ENCODE data around the gene SHROOM3. TPM values are rescaled to one million over a fixed set of nuclear protein-coding genes. Genes with fewer than 3 reads are reported as not detected.

The SHROOM3 gene
- total and polyA plus RNA-seq, 2 of the 13 experiments (the other 11 are each of a cell fraction or from before 2014, with no cell fraction given): 0.01 TPM; not detected in 1

DNA sequence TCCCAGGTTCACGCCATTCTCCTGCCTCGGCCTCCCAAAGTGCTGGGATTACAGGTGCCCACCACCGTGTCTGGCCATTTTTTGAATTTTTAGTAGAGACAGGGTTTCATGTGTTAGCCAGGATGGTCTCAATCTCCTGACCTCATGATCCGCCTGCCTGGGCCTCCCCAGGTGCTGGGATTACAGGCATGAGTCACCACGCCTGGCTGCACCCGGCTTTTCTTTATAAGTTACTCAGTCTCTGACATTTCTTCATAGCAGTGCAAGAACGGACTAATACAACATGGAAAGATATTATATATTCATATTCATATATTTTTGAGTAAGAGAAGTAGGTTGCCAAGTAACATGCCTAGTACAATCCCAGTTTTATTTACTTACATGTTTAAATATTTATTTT, 22.9 kb downstream of the SHROOM3 start (continued):
- TF ChIP-seq, protein P1, sequence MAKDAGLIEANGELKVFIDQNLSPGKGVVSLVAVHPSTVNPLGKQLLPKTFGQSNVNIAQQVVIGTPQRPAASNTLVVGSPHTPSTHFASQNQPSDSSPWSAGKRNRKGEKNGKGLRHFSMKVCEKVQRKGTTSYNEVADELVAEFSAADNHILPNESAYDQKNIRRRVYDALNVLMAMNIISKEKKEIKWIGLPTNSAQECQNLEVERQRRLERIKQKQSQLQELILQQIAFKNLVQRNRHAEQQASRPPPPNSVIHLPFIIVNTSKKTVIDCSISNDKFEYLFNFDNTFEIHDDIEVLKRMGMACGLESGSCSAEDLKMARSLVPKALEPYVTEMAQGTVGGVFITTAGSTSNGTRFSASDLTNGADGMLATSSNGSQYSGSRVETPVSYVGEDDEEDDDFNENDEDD (CRISPR knock-in tag; IDR thresholded peaks at IDR 0.05; ENCODE audit: borderline replicate concordance): no peak
- TF ChIP-seq ZNF121 (CRISPR knock-in tag; IDR thresholded peaks at IDR 0.05) (no peak), PAWR (CRISPR knock-in tag; IDR thresholded peaks at IDR 0.05; ENCODE audit: borderline replicate concordance) (no peak), ZNF761 (CRISPR knock-in tag; conservative IDR thresholded peaks at IDR 0.05) (no peak), ZNF30 (CRISPR knock-in tag; IDR thresholded peaks at IDR 0.05) (no peak), HDAC2 (CRISPR knock-in tag; IDR thresholded peaks at IDR 0.05) (no peak)
- TF ChIP-seq, protein P2, sequence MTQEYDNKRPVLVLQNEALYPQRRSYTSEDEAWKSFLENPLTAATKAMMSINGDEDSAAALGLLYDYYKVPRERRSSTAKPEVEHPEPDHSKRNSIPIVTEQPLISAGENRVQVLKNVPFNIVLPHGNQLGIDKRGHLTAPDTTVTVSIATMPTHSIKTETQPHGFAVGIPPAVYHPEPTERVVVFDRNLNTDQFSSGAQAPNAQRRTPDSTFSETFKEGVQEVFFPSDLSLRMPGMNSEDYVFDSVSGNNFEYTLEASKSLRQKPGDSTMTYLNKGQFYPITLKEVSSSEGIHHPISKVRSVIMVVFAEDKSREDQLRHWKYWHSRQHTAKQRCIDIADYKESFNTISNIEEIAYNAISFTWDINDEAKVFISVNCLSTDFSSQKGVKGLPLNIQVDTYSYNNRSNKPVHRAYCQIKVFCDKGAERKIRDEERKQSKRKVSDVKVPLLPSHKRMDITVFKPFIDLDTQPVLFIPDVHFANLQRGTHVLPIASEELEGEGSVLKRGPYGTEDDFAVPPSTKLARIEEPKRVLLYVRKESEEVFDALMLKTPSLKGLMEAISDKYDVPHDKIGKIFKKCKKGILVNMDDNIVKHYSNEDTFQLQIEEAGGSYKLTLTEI (CRISPR knock-in tag; conservative IDR thresholded peaks at IDR 0.05): no peak

DNA sequence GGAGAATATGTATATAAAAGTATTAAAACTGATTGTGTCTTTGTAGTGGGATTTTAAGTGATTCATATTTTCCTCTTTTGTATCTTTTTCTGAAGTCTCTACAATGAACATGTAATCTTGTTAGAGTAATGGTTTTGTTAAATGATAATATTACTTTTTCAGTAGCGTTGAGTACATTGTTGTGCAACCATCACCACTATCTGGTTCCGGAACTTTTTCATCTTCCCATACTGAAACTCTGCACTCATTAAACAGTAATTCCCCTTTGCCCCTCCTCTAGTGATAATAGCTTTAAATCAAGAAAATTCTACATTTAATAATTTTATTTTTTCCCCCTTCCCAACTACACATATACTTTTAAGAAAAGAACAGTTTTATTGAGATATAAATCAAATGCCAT, 23.3 kb downstream of the SHROOM3 start:
- H3K27me3 ChIP-seq (ENCODE audit: control insufficient read depth in 1 of 2, insufficient read depth in 2 of 2, low read length in 2 of 2): no peaks in the 10 kb centered on the region
- POLR2A ChIA-PET: no interaction called here
- 62% methylated on average over 2 of the region's 2 CpGs for WGBS (ENCODE audit: low lambda C conversion rate)
- H3K36me3 ChIP-seq (replicated peaks in 1 of 2; ENCODE audit: control insufficient read depth in 1 of 2, insufficient read depth in 2 of 2, low read length in 2 of 2): no peaks in the 10 kb centered on the region
- no peaks in the 10 kb centered on the region for H3K4me1 ChIP-seq (ENCODE audit: insufficient read depth, low read length)
- ATAC-seq: no peak
- no peaks in the 10 kb centered on the region for H4K20me1 ChIP-seq (ENCODE audit: insufficient read depth, low read length)
- no peak overlapping the region for H2AFZ ChIP-seq (ENCODE audit: low read length)
- intact Hi-C loops (cut with micrococcal nuclease; ENCODE audit: unreplicated experiment) (no loop called here), in situ Hi-C loops (cut with HindIII; ENCODE audit: extremely low pct_ligation_motif_present, low pct_unique_long_range_greater_than_20kb) (no loop called here)
- CTCF ChIA-PET (ENCODE audit: low intra/inter-chr PET ratio, low total read pairs): no interaction called here
- H3K9me3 ChIP-seq (ENCODE audit: low read length): peaks cover 7% of the 10 kb centered on the region; the same call in 1 of the 2 replicates
- no peak overlapping the region for H3K9ac ChIP-seq (ENCODE audit: insufficient read depth, low read depth, low read length)
- no TSS peak for BruUV-seq (replicated peaks)
- no peak for DNase-seq (ENCODE audit: low spot score)
- no peak for FAIRE-seq
- no peak overlapping the region for H3K4me2 ChIP-seq (ENCODE audit: low read depth, low read length)
- no peak overlapping the region for H3K4me3 ChIP-seq (replicated peaks in 1 of 3; ENCODE audit: insufficient read depth in 1 of 3, low read depth in 2 of 3, low read length in 3 of 3)
- H3K79me2 ChIP-seq (ENCODE audit: insufficient read depth, low read length): no peaks in the 10 kb centered on the region
- H3K27ac ChIP-seq (ENCODE audit: extremely low read length, insufficient read depth, low read length): no peak overlapping the region
- no peak for TF ChIP-seq NFE2L1 (CRISPR knock-in tag; IDR thresholded peaks at IDR 0.05; ENCODE audit: borderline replicate concordance)
- TF ChIP-seq, protein P3, sequence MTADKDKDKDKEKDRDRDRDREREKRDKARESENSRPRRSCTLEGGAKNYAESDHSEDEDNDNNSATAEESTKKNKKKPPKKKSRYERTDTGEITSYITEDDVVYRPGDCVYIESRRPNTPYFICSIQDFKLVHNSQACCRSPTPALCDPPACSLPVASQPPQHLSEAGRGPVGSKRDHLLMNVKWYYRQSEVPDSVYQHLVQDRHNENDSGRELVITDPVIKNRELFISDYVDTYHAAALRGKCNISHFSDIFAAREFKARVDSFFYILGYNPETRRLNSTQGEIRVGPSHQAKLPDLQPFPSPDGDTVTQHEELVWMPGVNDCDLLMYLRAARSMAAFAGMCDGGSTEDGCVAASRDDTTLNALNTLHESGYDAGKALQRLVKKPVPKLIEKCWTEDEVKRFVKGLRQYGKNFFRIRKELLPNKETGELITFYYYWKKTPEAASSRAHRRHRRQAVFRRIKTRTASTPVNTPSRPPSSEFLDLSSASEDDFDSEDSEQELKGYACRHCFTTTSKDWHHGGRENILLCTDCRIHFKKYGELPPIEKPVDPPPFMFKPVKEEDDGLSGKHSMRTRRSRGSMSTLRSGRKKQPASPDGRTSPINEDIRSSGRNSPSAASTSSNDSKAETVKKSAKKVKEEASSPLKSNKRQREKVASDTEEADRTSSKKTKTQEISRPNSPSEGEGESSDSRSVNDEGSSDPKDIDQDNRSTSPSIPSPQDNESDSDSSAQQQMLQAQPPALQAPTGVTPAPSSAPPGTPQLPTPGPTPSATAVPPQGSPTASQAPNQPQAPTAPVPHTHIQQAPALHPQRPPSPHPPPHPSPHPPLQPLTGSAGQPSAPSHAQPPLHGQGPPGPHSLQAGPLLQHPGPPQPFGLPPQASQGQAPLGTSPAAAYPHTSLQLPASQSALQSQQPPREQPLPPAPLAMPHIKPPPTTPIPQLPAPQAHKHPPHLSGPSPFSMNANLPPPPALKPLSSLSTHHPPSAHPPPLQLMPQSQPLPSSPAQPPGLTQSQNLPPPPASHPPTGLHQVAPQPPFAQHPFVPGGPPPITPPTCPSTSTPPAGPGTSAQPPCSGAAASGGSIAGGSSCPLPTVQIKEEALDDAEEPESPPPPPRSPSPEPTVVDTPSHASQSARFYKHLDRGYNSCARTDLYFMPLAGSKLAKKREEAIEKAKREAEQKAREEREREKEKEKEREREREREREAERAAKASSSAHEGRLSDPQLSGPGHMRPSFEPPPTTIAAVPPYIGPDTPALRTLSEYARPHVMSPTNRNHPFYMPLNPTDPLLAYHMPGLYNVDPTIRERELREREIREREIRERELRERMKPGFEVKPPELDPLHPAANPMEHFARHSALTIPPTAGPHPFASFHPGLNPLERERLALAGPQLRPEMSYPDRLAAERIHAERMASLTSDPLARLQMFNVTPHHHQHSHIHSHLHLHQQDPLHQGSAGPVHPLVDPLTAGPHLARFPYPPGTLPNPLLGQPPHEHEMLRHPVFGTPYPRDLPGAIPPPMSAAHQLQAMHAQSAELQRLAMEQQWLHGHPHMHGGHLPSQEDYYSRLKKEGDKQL (CRISPR knock-in tag; IDR thresholded peaks at IDR 0.05; ENCODE audit: low read depth): no peak
- no peak for TF ChIP-seq MTA1 (CRISPR knock-in tag; IDR thresholded peaks at IDR 0.05; ENCODE audit: borderline replicate concordance)
- no peak for TF ChIP-seq ZNF776 (CRISPR knock-in tag; IDR thresholded peaks at IDR 0.05)
- TF ChIP-seq ZNF678 (CRISPR knock-in tag; IDR thresholded peaks at IDR 0.05): no peak
- TF ChIP-seq ARHGAP35 (CRISPR knock-in tag; IDR thresholded peaks at IDR 0.05; ENCODE audit: borderline replicate concordance): no peak
- TF ChIP-seq, protein P4, sequence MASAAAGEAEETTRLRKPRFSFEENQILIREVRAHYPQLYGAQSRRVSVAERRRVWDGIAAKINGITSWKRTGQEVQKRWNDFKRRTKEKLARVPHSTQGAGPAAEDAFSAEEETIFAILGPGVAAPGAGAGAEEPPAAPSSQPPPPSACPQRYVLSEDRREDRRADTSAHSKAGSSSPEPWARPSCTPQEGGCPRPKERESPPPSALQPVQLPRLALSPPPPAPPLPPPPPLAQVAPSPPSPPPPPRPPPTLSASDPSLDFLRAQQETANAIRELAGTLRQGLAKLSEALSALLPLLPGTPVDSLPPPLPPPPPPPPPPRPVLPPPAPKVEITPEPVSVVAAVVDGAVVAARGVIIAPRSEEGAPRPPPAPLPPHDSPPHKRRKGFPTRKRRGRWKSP (CRISPR knock-in tag; IDR thresholded peaks at IDR 0.05): no peak
- no peak for TF ChIP-seq SALL1 (CRISPR knock-in tag; IDR thresholded peaks at IDR 0.05)

Data from HepG2 (cell line).